HCT116 (cell line): ENCODE data around the gene PDE4A. TPM values are rescaled to one million over a fixed set of nuclear protein-coding genes. Genes with fewer than 3 reads are reported as not detected.

ENCODE experiments used
- ATAC-seq: fragments of 200-7000 bp; cut with Tn5 transposase; 2 replicates; pipeline ENCODE4 v1.9.1; 2020; ENCODE audit warnings: mild to moderate bottlenecking, moderate library complexity
- BruUV-seq: library from RNA; stranded (reverse); fragments of 400-500 nt; replicated peaks from 2 replicates; lab custom pipeline; 2021; lab: Mats Ljungman, UMichigan
- CTCF ChIA-PET: fragments of 300-600 bp; sonication (Branson Sonifier 250); formaldehyde crosslinking; loops from one replicate; lab custom pipeline; 2021; ENCODE audit warnings: antibody characterized with exemption; lab: Charles Lee
- POLR2A ChIA-PET: fragments of 300-600, 350-600 bp; sonication (Branson Sonifier 250); formaldehyde crosslinking; loops from one replicate; lab custom pipeline; 2021; ENCODE audit warnings: antibody characterized with exemption; lab: Charles Lee
- RAD21 ChIA-PET, 2 experiments: fragments of 300-600 bp; sonication (Branson Sonifier 250); formaldehyde crosslinking; loops; one replicate each; lab custom pipeline; 2023; ENCODE audit warnings: low total read pairs in 2 of 2; ENCODE audit not compliant: uncharacterized antibody in 2 of 2, unreplicated experiment in 2 of 2, low non-redundant PET in 1 of 2; lab: Charles Lee
- DNase-seq: peaks from one replicate; pipeline ENCODE4 v3.0.0-alpha.2; 2010; ENCODE audit warnings: low read depth, low spot score
- H2AFZ ChIP-seq: fragments of 200-600 bp; shearing (Covaris generic), sonication (generic); 2 replicates; pipeline ENCODE4 v1.6.1; 2017; ENCODE audit warnings: low read depth, mixed run types, mixed read lengths, antibody characterized with exemption, low read length; ENCODE audit not compliant: poor library complexity, severe bottlenecking
- H3K27ac ChIP-seq: 2 replicates; pipeline ENCODE4 v1.5.1; 2012; ENCODE audit warnings: low read depth, low read length
- H3K27me3 ChIP-seq: fragments of 200-600 bp; sonication (generic); 2 replicates; pipeline ENCODE4 v1.6.1; 2016; ENCODE audit warnings: mixed run types, low read length, mixed read lengths; ENCODE audit not compliant: insufficient read depth
- H3K36me3 ChIP-seq, 2 experiments: fragments of 200-500 bp in 1 of 2; fragments of 200-600 bp in 1 of 2; sonication (Bioruptor generic) in 1 of 2; sonication (generic) in 1 of 2; 2 replicates each; pipeline versions ENCODE4 v1.5.1 to v1.6.1; 2014 to 2016; ENCODE audit warnings: low read length in 2 of 2, inconsistent platforms in 1 of 2, mixed read lengths in 1 of 2, mixed run types in 1 of 2; ENCODE audit not compliant: insufficient read depth in 2 of 2, control insufficient read depth in 1 of 2
- H3K4me1 ChIP-seq, 2 experiments: fragments of 200-600 bp in 1 of 2; sonication (generic) in 1 of 2; 2 replicates each; pipeline versions ENCODE4 v1.5.1 to v1.6.1; 2012 to 2017; ENCODE audit warnings: low read length in 2 of 2, inconsistent platforms in 1 of 2, mild to moderate bottlenecking in 1 of 2, mixed read lengths in 1 of 2, mixed run types in 1 of 2, moderate library complexity in 1 of 2; ENCODE audit not compliant: insufficient read depth in 2 of 2, control insufficient read depth in 1 of 2
- H3K4me2 ChIP-seq: fragments of 200-600 bp; sonication (generic); 2 replicates; pipeline ENCODE4 v1.6.1; 2017; ENCODE audit warnings: mixed run types, low read length, mixed read lengths
- H3K4me3 ChIP-seq, 2 experiments: fragments of 200-600 bp in 1 of 2; sonication (generic) in 1 of 2; replicated peaks in 1 of 2; 2 replicates each; pipeline ENCODE4 v1.5.1; 2011 to 2016; ENCODE audit warnings: low read length in 2 of 2, control low read depth in 1 of 2, low read depth in 1 of 2, mild to moderate bottlenecking in 1 of 2, mixed read lengths in 1 of 2, mixed run types in 1 of 2
- H3K79me2 ChIP-seq: fragments of 200-600 bp; sonication (generic); 2 replicates; pipeline ENCODE4 v1.6.1; 2017; ENCODE audit warnings: mild to moderate bottlenecking, mixed run types, low read length, moderate library complexity, mixed read lengths; ENCODE audit not compliant: insufficient read depth
- H3K9ac ChIP-seq: fragments of 200-600 bp; sonication (generic); 2 replicates; pipeline ENCODE4 v1.6.1; 2016; ENCODE audit warnings: low read length, mixed read lengths
- H3K9me2 ChIP-seq: fragments of 200-600 bp; sonication (generic), shearing (Covaris generic); 2 replicates; pipeline ENCODE4 v1.6.1; 2017; ENCODE audit warnings: mixed run types, mild to moderate bottlenecking, moderate library complexity; ENCODE audit not compliant: insufficient read depth
- H3K9me3 ChIP-seq, 2 experiments: fragments of 200-500 bp in 1 of 2; fragments of 200-600 bp in 1 of 2; sonication (Bioruptor generic) in 1 of 2; sonication (generic) in 1 of 2; 2 replicates each; pipeline ENCODE4 v1.6.1; 2014 to 2017; ENCODE audit warnings: low read length in 2 of 2, mixed read lengths in 2 of 2, inconsistent platforms in 1 of 2, low read depth in 1 of 2, mild to moderate bottlenecking in 1 of 2, mixed run types in 1 of 2, moderate library complexity in 1 of 2; ENCODE audit not compliant: control insufficient read depth in 1 of 2, insufficient read depth in 1 of 2
- H4K20me1 ChIP-seq: fragments of 200-600 bp; sonication (generic), shearing (Covaris generic); 2 replicates; pipeline ENCODE4 v1.6.1; 2017; ENCODE audit warnings: mixed run types, mild to moderate bottlenecking, moderate library complexity; ENCODE audit not compliant: insufficient read depth
- ATF3 ChIP-seq: IDR thresholded peaks from 2 replicates; pipeline ENCODE4 v1.6.1; 2012
- CBX3 ChIP-seq: IDR thresholded peaks from 2 replicates; pipeline ENCODE4 v1.6.1; 2012; ENCODE audit warnings: low read depth
- CTCF ChIP-seq, 3 experiments: fragments of 200-600 bp in 1 of 3; sonication (generic) in 1 of 3; IDR thresholded peaks in 2 of 3; conservative IDR thresholded peaks in 1 of 3; 2 replicates each; pipeline ENCODE4 v1.5.1; 2012 to 2017; ENCODE audit warnings: low read depth in 2 of 3, low read length in 2 of 3, antibody characterized with exemption in 1 of 3, borderline replicate concordance in 1 of 3, control low read depth in 1 of 3, mild to moderate bottlenecking in 1 of 3, mixed read lengths in 1 of 3, mixed run types in 1 of 3, moderate library complexity in 1 of 3; ENCODE audit not compliant: insufficient read depth in 1 of 3
- EGR1 ChIP-seq: IDR thresholded peaks from 2 replicates; pipeline ENCODE4 v1.6.1; 2012; ENCODE audit warnings: low read depth
- EZH2 ChIP-seq: fragments of 200-600 bp; sonication (generic); IDR thresholded peaks from 2 replicates; pipeline ENCODE4 v1.6.1; 2017; ENCODE audit warnings: antibody characterized with exemption, mixed run types
- POLR2A ChIP-seq: IDR thresholded peaks from 2 replicates; pipeline ENCODE4 v1.7.0; 2011; ENCODE audit warnings: borderline replicate concordance; ENCODE audit not compliant: insufficient read depth, insufficient read length; ENCODE audit errors: extremely low read depth
- RAD21 ChIP-seq: IDR thresholded peaks from 2 replicates; pipeline ENCODE4 v1.6.1; 2012; ENCODE audit warnings: low read depth, mild to moderate bottlenecking
- SIN3A ChIP-seq: IDR thresholded peaks from 2 replicates; pipeline ENCODE4 v1.6.1; 2012; ENCODE audit warnings: low read depth
- SP1 ChIP-seq: IDR thresholded peaks from 2 replicates; pipeline ENCODE4 v1.6.1; 2012; ENCODE audit warnings: low read depth
- TCF7L2 ChIP-seq: IDR thresholded peaks from 2 replicates; pipeline ENCODE4 v1.7.0; 2011; ENCODE audit warnings: borderline replicate concordance, inconsistent platforms; ENCODE audit not compliant: insufficient read depth, insufficient read length; ENCODE audit errors: extremely low read depth
- ZBTB33 ChIP-seq: IDR thresholded peaks from 2 replicates; pipeline ENCODE4 v1.6.1; 2011; ENCODE audit warnings: mild to moderate bottlenecking, low read length, moderate library complexity; ENCODE audit not compliant: insufficient replicate concordance; ENCODE audit errors: extremely low read depth
- ZFX ChIP-seq: fragments of 450-650 bp; IDR thresholded peaks from 2 replicates; pipeline ENCODE4 v1.6.1; 2017
- ZNF274 ChIP-seq: fragments of 200-500 bp; sonication (Bioruptor generic); IDR thresholded peaks from 2 replicates; pipeline ENCODE4 v1.6.1; 2014; ENCODE audit warnings: mild to moderate bottlenecking, low read depth, low read length, inconsistent platforms
- intact Hi-C: fragments of 100-400 bp; cut with micrococcal nuclease; formaldehyde crosslinking; loops from 2 replicates; pipeline ENCODE4 v1.10.0; 2022
- total RNA-seq: library from RNA; stranded (reverse); gene quantifications from one replicate; pipeline ENCODE4 v1.2.1, GENCODE V29; 2021; ENCODE audit not compliant: unreplicated experiment
- TF ChIP-seq, protein P1 (sequence below): IDR thresholded peaks from 2 replicates; pipeline ENCODE4 v1.6.1; 2012

PDE4A gene
- total RNA-seq, 1 experiment from 2014 or later, result 33.7 TPM

DNA sequence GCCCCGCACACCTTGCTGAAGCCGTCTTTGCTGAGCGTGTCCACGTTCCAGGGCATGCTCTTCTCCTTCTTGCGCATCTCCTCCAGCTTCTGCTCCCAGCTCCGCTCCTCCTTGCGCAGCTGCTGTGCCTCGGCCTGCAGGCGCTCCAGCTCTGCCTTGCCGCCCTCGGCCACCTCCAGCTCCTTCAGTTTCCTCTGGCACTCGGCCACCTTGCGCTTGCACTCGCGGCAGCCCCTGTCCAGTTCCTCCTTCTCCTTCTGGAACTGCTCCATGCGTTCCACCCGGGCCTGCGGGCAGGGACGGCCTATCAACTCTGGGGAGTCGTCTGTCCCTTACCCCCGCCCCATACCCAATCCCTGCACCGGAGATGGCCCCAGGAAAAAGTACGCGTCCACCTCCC lies 24.4 kb upstream of the PDE4A start:
- peaks cover 59% of the 10 kb centered on the region for H3K79me2 ChIP-seq
- H3K4me1 ChIP-seq, result peaks cover under 1 to 9% of the 10 kb centered on the region in 2 experiments; a peak in 3 of 4 replicates
- no peak overlapping the region for H2AFZ ChIP-seq
- no peak overlapping the region for H3K9ac ChIP-seq
- H3K27me3 ChIP-seq, result no peaks in the 10 kb centered on the region
- H3K4me3 ChIP-seq, result no peak overlapping the region
- no peak overlapping the region for H3K4me2 ChIP-seq
- peaks cover 30 to 51% of the 10 kb centered on the region in 2 experiments for H3K36me3 ChIP-seq
- intact Hi-C loops, result no loop called here
- ChIA-PET CTCF (no interaction called here), POLR2A (no interaction called here), RAD21 (interaction anchor here in 1 of 2 experiments (0.6 kb wide), 1 partner anchor 137 kb away, joined by 4 read pairs; no protein-coding TSS in a partner anchor)
- TF ChIP-seq, protein P1, sequence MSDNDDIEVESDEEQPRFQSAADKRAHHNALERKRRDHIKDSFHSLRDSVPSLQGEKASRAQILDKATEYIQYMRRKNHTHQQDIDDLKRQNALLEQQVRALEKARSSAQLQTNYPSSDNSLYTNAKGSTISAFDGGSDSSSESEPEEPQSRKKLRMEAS, result no peak
- no peak for DNase-seq
- no peaks in the 10 kb centered on the region for H3K9me2 ChIP-seq
- H4K20me1 ChIP-seq, result peaks cover 15% of the 10 kb centered on the region; the same call in 1 of the 2 replicates
- BruUV-seq, result no TSS peak
- no peak overlapping the region for H3K27ac ChIP-seq
- no peaks in the 10 kb centered on the region for H3K9me3 ChIP-seq
- no peak for ATAC-seq

DNA sequence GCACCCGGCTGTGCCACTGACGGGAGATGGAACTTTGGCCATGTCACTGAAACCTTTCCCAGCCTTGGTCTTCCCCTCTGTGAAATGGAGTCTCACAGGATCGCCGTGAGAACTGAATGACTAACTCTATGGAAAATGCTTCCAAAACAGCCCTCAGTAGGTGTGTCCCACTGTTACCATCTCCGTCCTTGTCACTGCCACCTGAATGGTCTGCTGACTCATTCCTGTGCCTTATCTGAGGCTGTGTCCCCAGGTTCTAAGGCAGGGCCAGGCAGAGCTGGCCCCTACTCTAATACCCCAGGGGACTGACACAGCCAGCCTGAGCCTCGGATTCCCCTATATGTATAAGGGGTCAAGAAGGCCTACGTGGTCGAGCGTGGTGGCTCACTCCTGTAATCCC lies 21.5 kb upstream of the PDE4A start:
- no peak overlapping the region for H3K4me3 ChIP-seq
- no TSS peak for BruUV-seq
- no peak overlapping the region for H2AFZ ChIP-seq
- POLR2A ChIA-PET, result no interaction called here
- no peaks in the 10 kb centered on the region for H3K27me3 ChIP-seq
- intact Hi-C loops, result no loop called here
- H3K9me3 ChIP-seq, result no peaks in the 10 kb centered on the region
- CTCF ChIA-PET, result no interaction called here
- H3K4me2 ChIP-seq, result no peak overlapping the region
- H3K27ac ChIP-seq, result no peak overlapping the region; the same call in 1 of the 2 replicates
- no peak overlapping the region for H3K9ac ChIP-seq
- peaks cover 17 to 41% of the 10 kb centered on the region in 2 experiments for H3K36me3 ChIP-seq
- DNase-seq, result no peak
- H3K9me2 ChIP-seq, result no peaks in the 10 kb centered on the region
- H3K79me2 ChIP-seq, result peaks cover 83% of the 10 kb centered on the region
- H4K20me1 ChIP-seq, result peaks cover 16% of the 10 kb centered on the region; the same call in 1 of the 2 replicates
- RAD21 ChIA-PET, result no interaction called here
- peaks cover 11 to 24% of the 10 kb centered on the region in 2 experiments for H3K4me1 ChIP-seq
- no peak for ATAC-seq
- TF ChIP-seq ZFX (no peak), ATF3 (no peak), CBX3 (no peak), RAD21 (no peak), TCF7L2 (no peak), CTCF (IDR thresholded peaks at IDR 0.05 in 2 of 3, conservative IDR thresholded peaks at IDR 0.05 in 1 of 3; ENCODE audit: borderline replicate concordance in 1 of 3, insufficient read depth in 1 of 3, low read depth in 2 of 3, low read length in 2 of 3) (no peak), POLR2A (no peak), SP1 (no peak), SIN3A (no peak), ZBTB33 (no peak), ZNF274 (no peak), EGR1 (no peak), EZH2 (no peak)
